RWPE1 (cell line): Measurements from ENCODE around the gene SMAD2.
A peak's percentile ranks its signal among the peaks of the same experiment; 100 is the strongest.

ENCODE experiments used
- CTCF ChIA-PET: fragments of 350-600 bp; sonication (Branson Sonifier 250); formaldehyde crosslinking; extraction: SDS; loops from one replicate; lab custom pipeline; 2021; lab: Yijun Ruan, JAX
- POLR2A ChIA-PET: fragments of 400-600 bp; formaldehyde crosslinking; extraction: SDS; loops from one replicate; lab custom pipeline; 2020; ENCODE audit warnings: antibody characterized with exemption; ENCODE audit not compliant: low non-redundant PET; lab: Yijun Ruan, JAX
- DNase-seq: peaks from one replicate; pipeline ENCODE4 v3.0.0; 2012; ENCODE audit warnings: low spot score
- H3K27ac ChIP-seq: fragments of 450-650 bp; 2 replicates; pipeline ENCODE4 v1.5.1; 2017
- CTCF ChIP-seq: fragments of 450-650 bp; conservative IDR thresholded peaks from 2 replicates; pipeline ENCODE4 v1.5.1; 2017; ENCODE audit warnings: low read depth, mild to moderate bottlenecking

Gene SMAD2

GRCh38 chr18:47780011-47780725 lies 150.3 kb downstream of the SMAD2 start:
- DNase-seq: no peak
- H3K27ac ChIP-seq: no peak overlapping the region
- ChIA-PET POLR2A (no interaction called here), CTCF (no interaction called here)
- no peak for TF ChIP-seq CTCF

- ChIA-PET CTCF (no interaction called here), POLR2A (no interaction called here)
- H3K27ac ChIP-seq: no peak overlapping the region
- DNase-seq: no peak
- no peak for TF ChIP-seq CTCF
Measured at GRCh38 chr18:47779381-47779780, 151.1 kb downstream of the SMAD2 start.

GRCh38 chr18:47777626-47778025 lies 152.8 kb downstream of the SMAD2 start:
- ChIA-PET POLR2A (no interaction called here), CTCF (no interaction called here)
- no peak overlapping the region for H3K27ac ChIP-seq
- DNase-seq: no peak
- no peak for TF ChIP-seq CTCF

GRCh38 chr18:47775961-47776360 lies 154.5 kb downstream of the SMAD2 start:
- H3K27ac ChIP-seq: no peak overlapping the region
- POLR2A ChIA-PET: no interaction called here
- no peak for TF ChIP-seq CTCF
- CTCF ChIA-PET: no interaction called here
- no peak for DNase-seq

- no peak for TF ChIP-seq CTCF
- H3K27ac ChIP-seq: no peak overlapping the region
- ChIA-PET POLR2A (no interaction called here), CTCF (no interaction called here)
- no peak for DNase-seq
Measured at GRCh38 chr18:47773931-47774330, 156.5 kb downstream of the SMAD2 start.

- CTCF ChIA-PET: no interaction called here
- no peak overlapping the region for H3K27ac ChIP-seq
- peak; percentile 24 for DNase-seq
- POLR2A ChIA-PET: no interaction called here
- TF ChIP-seq CTCF: peak; percentile 37
Measured at GRCh38 chr18:47772374-47773248, 157.8 kb downstream of the SMAD2 start.
